NK-92 (cell line): ENCODE measurements around the gene SDHB.

Experiments used
- DNase-seq: peaks from one replicate; lab custom pipeline; 2025; ENCODE audit not compliant: unreplicated experiment; lab: John Stamatoyannopoulos, UW

SDHB gene

DNA sequence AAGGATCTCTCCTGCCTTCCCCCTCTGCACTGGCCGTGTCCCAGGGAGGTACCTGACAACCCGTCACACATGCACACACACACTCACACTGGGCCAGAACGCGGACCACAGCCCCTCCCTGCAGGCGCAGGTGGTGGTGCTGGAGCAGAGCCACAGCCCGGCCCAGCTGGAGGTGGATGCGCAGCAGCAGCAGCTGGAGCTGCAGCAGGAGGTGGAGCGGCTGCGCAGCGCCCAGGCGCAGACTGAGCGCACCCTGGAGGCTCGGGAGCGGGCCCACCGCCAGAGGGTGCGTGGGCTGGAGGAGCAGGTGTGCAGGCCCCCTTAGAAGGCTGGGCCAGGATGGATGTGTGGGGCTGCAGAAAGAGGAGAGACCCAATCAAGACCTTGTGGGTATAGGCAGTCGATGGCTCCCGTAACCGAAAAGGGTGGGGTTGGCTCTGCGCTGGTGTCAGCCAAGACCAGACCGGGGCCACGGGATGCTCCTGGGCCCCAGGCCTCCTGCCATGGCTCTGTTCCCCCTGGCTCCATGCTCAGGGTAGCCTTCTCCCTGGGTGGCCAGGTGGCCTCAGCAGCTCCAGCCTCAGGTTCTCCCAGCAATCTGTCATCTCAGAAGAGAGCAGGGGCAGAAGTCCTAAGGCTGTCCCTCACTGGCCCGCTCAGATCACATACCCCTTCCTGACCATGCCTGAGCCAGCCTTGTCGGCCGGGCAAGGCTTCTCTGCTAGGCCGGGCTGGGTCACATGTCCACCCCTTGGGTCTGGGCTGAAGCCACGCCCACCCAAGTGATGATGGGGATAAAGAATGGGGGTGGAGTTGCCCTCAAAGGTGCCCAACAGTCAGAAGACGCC is 82.3 kb downstream of the SDHB start:
- no peak for DNase-seq

GRCh38 chr1:16970132-16970910 is 83.5 kb downstream of the SDHB start:
- no peak for DNase-seq

DNA sequence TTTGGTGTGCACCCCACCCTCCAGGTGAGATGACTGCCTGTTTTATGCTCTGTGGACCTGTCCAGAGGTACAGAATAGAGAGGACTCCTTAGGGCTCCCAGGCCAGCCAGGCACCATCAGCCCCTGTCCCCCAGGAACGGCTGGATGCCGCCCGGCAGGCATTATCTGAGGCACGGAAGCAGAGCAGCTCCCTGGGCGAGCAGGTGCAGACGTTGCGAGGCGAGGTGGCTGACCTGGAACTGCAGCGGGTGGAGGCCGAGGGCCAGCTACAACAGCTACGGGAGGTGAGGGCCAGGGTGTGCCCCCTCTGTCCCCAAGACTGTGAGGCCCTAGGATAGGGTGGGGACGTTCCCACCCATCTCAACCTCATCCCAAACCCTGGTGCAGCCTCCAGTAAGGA is 84.2 kb downstream of the SDHB start:
- DNase-seq, result no peak

DNA sequence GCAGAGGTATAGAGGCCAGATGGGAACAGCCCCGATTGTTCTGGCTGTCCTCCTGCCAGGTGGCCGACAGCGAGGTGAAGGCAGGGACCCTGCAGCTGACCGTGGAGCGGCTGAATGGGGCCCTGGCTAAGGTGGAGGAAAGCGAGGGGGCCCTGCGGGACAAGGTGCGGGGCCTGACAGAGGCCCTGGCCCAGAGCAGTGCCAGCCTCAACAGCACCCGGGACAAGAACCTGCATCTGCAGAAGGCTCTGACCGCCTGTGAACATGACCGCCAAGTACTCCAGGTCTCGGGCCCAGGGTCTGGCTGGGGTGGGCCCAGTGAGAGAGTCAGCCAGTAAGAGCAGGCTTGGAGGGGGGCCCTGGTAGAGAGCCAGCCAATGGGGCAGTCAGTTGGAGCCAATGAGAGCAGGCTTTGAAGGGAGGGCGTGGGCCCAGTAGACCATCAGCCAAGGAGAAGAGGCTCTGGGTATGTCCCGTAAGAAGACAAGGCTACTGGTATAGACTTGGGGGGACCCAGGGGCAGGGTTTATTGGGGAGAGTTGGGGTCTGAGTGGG is 84.7 kb downstream of the SDHB start:
- no peak for DNase-seq
